GM23338 (cell line): ENCODE results near the gene UNK. TPM values are rescaled to one million over a fixed set of nuclear protein-coding genes. Genes with fewer than 3 reads are reported as not detected.

Experiments used
- ATAC-seq: fragments of 200-7000 bp; cut with Tn5 transposase; 3 replicates; pipeline ENCODE4 v1.9.1; 2020
- DNase-seq: peaks from one replicate; pipeline ENCODE4 v3.0.0-alpha.2; 2015; ENCODE audit warnings: low spot score
- H2AFZ ChIP-seq: fragments of 200-600 bp; sonication (generic); 2 replicates; pipeline ENCODE4 v1.8.0; 2016; ENCODE audit warnings: antibody characterized with exemption, mild to moderate bottlenecking, moderate library complexity
- H3F3A ChIP-seq: fragments of 200-600 bp; sonication (generic); replicated peaks from 2 replicates; pipeline ENCODE4 v1.8.0; 2017; ENCODE audit warnings: antibody characterized with exemption, mixed run types, low read depth
- H3K27ac ChIP-seq: fragments of 200-600 bp; sonication (generic); 2 replicates; pipeline ENCODE4 v1.6.1; 2016; ENCODE audit warnings: low read depth
- H3K27me3 ChIP-seq: fragments of 200-600 bp; sonication (generic); 2 replicates; pipeline ENCODE4 v1.8.0; 2016; ENCODE audit warnings: mild to moderate bottlenecking, mixed run types, moderate library complexity; ENCODE audit not compliant: insufficient read depth
- H3K36me3 ChIP-seq: fragments of 200-600 bp; sonication (generic); 2 replicates; pipeline ENCODE4 v1.8.0; 2016; ENCODE audit warnings: mild to moderate bottlenecking; ENCODE audit not compliant: insufficient read depth
- H3K4me1 ChIP-seq: fragments of 200-600 bp; sonication (generic); 2 replicates; pipeline ENCODE4 v1.8.0; 2016; ENCODE audit warnings: mild to moderate bottlenecking, moderate library complexity; ENCODE audit not compliant: insufficient read depth
- H3K4me2 ChIP-seq: fragments of 200-600 bp; sonication (generic); 2 replicates; pipeline ENCODE4 v1.7.1; 2017; ENCODE audit warnings: mixed run types
- H3K4me3 ChIP-seq: fragments of 200-600 bp; sonication (generic); 2 replicates; pipeline ENCODE4 v1.6.1; 2016; ENCODE audit warnings: mixed run types
- H3K79me2 ChIP-seq: fragments of 200-600 bp; sonication (generic); replicated peaks from 2 replicates; pipeline ENCODE4 v1.8.0; 2017; ENCODE audit warnings: mild to moderate bottlenecking; ENCODE audit not compliant: insufficient read depth
- H3K9me2 ChIP-seq: fragments of 200-600 bp; sonication (generic); 2 replicates; pipeline ENCODE4 v1.8.0; 2017; ENCODE audit not compliant: insufficient read depth
- H4K20me1 ChIP-seq: fragments of 200-600 bp; sonication (generic); replicated peaks from 2 replicates; pipeline ENCODE4 v1.8.0; 2017; ENCODE audit warnings: mild to moderate bottlenecking; ENCODE audit not compliant: insufficient read depth
- H3K27ac Mint-ChIP-seq: 2 replicates; pipeline ENCODE4 v1.8.0; 2020; ENCODE audit warnings: inconsistent platforms, mild to moderate bottlenecking, moderate library complexity, mixed read lengths
- H3K27me3 Mint-ChIP-seq: 3 replicates; pipeline ENCODE4 v1.8.0; 2022; ENCODE audit warnings: low read depth, mild to moderate bottlenecking, moderate library complexity, mixed read lengths, inconsistent platforms; ENCODE audit not compliant: insufficient read depth, poor library complexity
- H3K36me3 Mint-ChIP-seq: 3 replicates; pipeline ENCODE4 v1.8.0; 2021; ENCODE audit warnings: low read depth, mild to moderate bottlenecking, inconsistent platforms, moderate library complexity, mixed read lengths
- H3K4me1 Mint-ChIP-seq: 3 replicates; pipeline ENCODE4 v1.8.0; 2020; ENCODE audit warnings: mild to moderate bottlenecking, inconsistent platforms, mixed read lengths
- H3K4me3 Mint-ChIP-seq: 3 replicates; pipeline ENCODE4 v1.8.0; 2021; ENCODE audit warnings: moderate library complexity, mild to moderate bottlenecking, inconsistent platforms, mixed read lengths
- H3K9me3 Mint-ChIP-seq: 3 replicates; pipeline ENCODE4 v1.8.0; 2020; ENCODE audit warnings: moderate library complexity, mild to moderate bottlenecking, inconsistent platforms, mixed read lengths
- CREB1 ChIP-seq: fragments of 250-450 bp; sonication (Bioruptor Pico); IDR thresholded peaks from 2 replicates; pipeline ENCODE4 v1.5.0; 2020; ENCODE audit warnings: low read depth, mild to moderate bottlenecking, moderate library complexity
- CTCF ChIP-seq, 2 experiments: fragments of 200-600 bp in 1 of 2; sonication (generic) in 1 of 2; conservative IDR thresholded peaks; 2 replicates each; pipeline versions ENCODE4 v1.5.1 to v1.6.1; 2016 to 2017; ENCODE audit warnings: antibody characterized with exemption in 2 of 2, low read depth in 2 of 2, mild to moderate bottlenecking in 2 of 2, moderate library complexity in 1 of 2
- ETS1 ChIP-seq: IDR thresholded peaks from 2 replicates; pipeline ENCODE4 v1.6.1; 2016; ENCODE audit warnings: antibody characterized with exemption
- EZH2 ChIP-seq: fragments of 200-600 bp; sonication (generic); IDR thresholded peaks from one replicate; pipeline ENCODE4 v1.8.0; 2017; ENCODE audit warnings: antibody characterized with exemption, mild to moderate bottlenecking, low read depth; ENCODE audit not compliant: unreplicated experiment
- EZH2phosphoT487 ChIP-seq: fragments of 200-600 bp; sonication (generic); IDR thresholded peaks from one replicate; pipeline ENCODE4 v1.8.1; 2018; ENCODE audit warnings: antibody characterized with exemption; ENCODE audit not compliant: unreplicated experiment
- JUNB ChIP-seq: IDR thresholded peaks from one replicate; pipeline ENCODE4 v1.6.1; 2016; ENCODE audit warnings: antibody characterized with exemption; ENCODE audit not compliant: unreplicated experiment
- NANOG ChIP-seq: IDR thresholded peaks from 2 replicates; pipeline ENCODE4 v1.6.1; 2016; ENCODE audit warnings: antibody characterized with exemption, borderline replicate concordance
- POLR2AphosphoS5 ChIP-seq: IDR thresholded peaks from 2 replicates; pipeline ENCODE4 v1.6.1; 2016; ENCODE audit warnings: antibody characterized with exemption, low read depth
- REST ChIP-seq: IDR thresholded peaks from one replicate; pipeline ENCODE4 v1.6.1; 2018; ENCODE audit warnings: antibody characterized with exemption; ENCODE audit not compliant: unreplicated experiment
- STAT1 ChIP-seq: IDR thresholded peaks from one replicate; pipeline ENCODE4 v1.6.1; 2016; ENCODE audit warnings: antibody characterized with exemption; ENCODE audit not compliant: unreplicated experiment
- ZNF114 ChIP-seq: fragments of 250-450 bp; sonication (Bioruptor Pico); IDR thresholded peaks from 2 replicates; pipeline ENCODE4 v1.5.0; 2020; ENCODE audit warnings: mild to moderate bottlenecking, moderate library complexity
- ZNF331 ChIP-seq: fragments of 250-450 bp; sonication (Bioruptor Pico); IDR thresholded peaks from 2 replicates; pipeline ENCODE4 v1.5.0; 2020; ENCODE audit warnings: low read depth, mild to moderate bottlenecking, moderate library complexity
- ZNF462 ChIP-seq: fragments of 250-450 bp; sonication (Bioruptor Pico); IDR thresholded peaks from 2 replicates; pipeline ENCODE4 v1.5.0; 2020; ENCODE audit warnings: mild to moderate bottlenecking, moderate library complexity
- polyA plus RNA-seq: library from polyadenylated mRNA; unstranded; fragments of >200 nt; fragmentation: Nextera tagmentation; extraction: Ambion mirVana; gene quantifications from 2 replicates; pipeline ENCODE4 v1.2.1, GENCODE V29; 2016
- total RNA-seq: library from RNA; depleted of rRNA; stranded (reverse); fragments of >200 nt; shearing (Covaris generic); gene quantifications from 2 replicates; pipeline ENCODE4 v1.2.3, GENCODE V29; 2014

Gene UNK
- total and polyA plus RNA-seq, 2 experiments from 2014 or later, result 21.8 to 65.2 TPM

GRCh38 chr17:75774471-75774990 is 10.1 kb upstream of the UNK start:
- peaks cover 10% of the 10 kb centered on the region for H3K4me1 ChIP-seq
- H3K4me2 ChIP-seq, result no peak overlapping the region
- H4K20me1 ChIP-seq, result peaks cover 18% of the 10 kb centered on the region
- H3K27me3 ChIP-seq, result no peaks in the 10 kb centered on the region
- no peak overlapping the region for H2AFZ ChIP-seq
- no peak for DNase-seq
- H3K27me3 Mint-ChIP-seq, result peaks cover 47% of the 10 kb centered on the region
- peaks cover 17% of the 10 kb centered on the region; the same call in 1 of the 2 replicates for H3K36me3 ChIP-seq
- no peak overlapping the region for H3K4me3 Mint-ChIP-seq
- peaks cover 42% of the 10 kb centered on the region for H3K4me1 Mint-ChIP-seq
- 0 out of 2 replicates have a peak overlapping the region, but pooled peaks have one; percentile 59 for H3K27ac ChIP-seq
- no peak overlapping the region for H3K27ac Mint-ChIP-seq
- no peaks in the 10 kb centered on the region for H3K9me2 ChIP-seq
- H3F3A ChIP-seq, result peaks cover 31% of the 10 kb centered on the region
- H3K79me2 ChIP-seq, result peaks cover 22% of the 10 kb centered on the region
- H3K36me3 Mint-ChIP-seq, result peaks cover 43% of the 10 kb centered on the region
- H3K9me3 Mint-ChIP-seq, result peaks cover under 1% of the 10 kb centered on the region; the same call in 2 of the 3 replicates
- TF ChIP-seq POLR2AphosphoS5, result no peak
- TF ChIP-seq STAT1, result no peak
- no peak for TF ChIP-seq REST
- no peak for TF ChIP-seq ETS1
- no peak for TF ChIP-seq ZNF331
- no peak for TF ChIP-seq EZH2phosphoT487
- no peak for TF ChIP-seq CREB1
- no peak for TF ChIP-seq EZH2
- no peak for TF ChIP-seq CTCF (conservative IDR thresholded peaks at IDR 0.05; ENCODE audit: low read depth in 2 of 2)
- TF ChIP-seq JUNB, result no peak
- no peak for TF ChIP-seq ZNF462 (CRISPR knock-in tag)
- no peak for TF ChIP-seq ZNF114 (CRISPR knock-in tag)
- no peak for TF ChIP-seq NANOG
- H3K4me3 ChIP-seq, result no peak overlapping the region
- ATAC-seq, result no peak; the same call in 2 of the 3 replicates
